GM19043 (cell line): ENCODE data around the gene SGO1.

ENCODE experiments used
- ATAC-seq: cut with Tn5 transposase; IDR thresholded peaks from one replicate; pipeline ENCODE4 v1.9.1; 2021; ENCODE audit warnings: low read depth; ENCODE audit not compliant: unreplicated experiment

SGO1 gene

DNA sequence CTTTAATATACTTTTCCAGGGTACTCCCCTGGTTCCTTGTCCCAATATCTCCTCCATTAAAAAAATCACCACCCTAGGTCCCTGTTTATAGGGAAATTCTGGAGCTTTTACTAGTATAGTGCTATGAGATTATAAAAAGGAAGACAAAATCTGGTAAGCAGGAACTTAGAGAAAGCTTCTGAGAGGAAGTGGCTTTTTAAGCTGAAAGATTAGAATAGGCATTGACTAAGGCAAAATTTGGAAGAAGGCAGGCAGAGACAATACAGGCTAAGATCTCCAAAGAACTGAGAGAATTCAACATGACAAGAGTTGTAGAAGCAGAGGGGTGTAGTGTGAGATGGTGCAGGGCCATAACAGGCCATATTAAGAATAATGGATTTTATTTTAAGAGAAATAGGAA, 25.8 kb downstream of the SGO1 start:
- ATAC-seq, result no peak

GRCh38 chr3:20154928-20155327, 31.1 kb downstream of the SGO1 start:
- ATAC-seq, result no peak

GRCh38 chr3:20154078-20154477, 31.9 kb downstream of the SGO1 start:
- no peak for ATAC-seq

DNA sequence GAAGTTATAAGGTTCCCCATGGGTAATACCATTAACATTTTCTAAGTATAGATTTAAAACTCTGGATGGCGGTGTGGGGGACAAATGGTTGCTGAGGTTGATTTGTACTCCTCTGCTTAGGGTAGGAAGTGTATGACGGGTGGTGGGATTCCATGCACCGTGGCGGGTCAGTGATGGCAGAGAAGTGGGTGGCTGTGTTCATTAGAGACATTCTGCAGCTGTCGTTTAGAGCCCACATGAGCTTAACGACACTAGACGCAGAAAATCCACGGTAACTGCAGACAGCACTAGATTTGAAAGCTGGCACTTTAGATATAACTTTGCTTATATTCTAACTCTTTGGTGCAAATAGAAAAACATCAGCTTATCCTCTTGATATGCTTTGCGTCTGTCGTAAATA, 37.5 kb downstream of the SGO1 start:
- no peak for ATAC-seq

DNA sequence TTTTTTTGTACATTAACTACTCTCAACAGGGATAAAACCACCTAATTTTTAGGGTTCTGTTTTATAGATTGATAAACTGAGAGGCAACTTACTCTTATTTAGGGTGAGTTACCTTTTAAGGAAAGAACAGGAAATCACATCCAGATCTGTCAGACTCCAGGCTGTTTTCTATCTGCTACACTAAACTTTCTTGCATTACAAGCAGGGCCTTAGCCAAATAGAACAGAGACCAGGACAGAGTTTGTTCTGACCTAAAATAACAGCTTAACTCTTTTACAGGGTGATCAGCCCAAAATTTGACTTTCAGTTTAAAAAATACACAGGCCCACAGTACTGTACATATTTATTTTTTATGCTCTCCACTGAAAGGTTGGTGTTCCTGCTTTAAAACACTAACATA, 38.6 kb downstream of the SGO1 start:
- no peak for ATAC-seq

GRCh38 chr3:20146301-20146700, 39.7 kb downstream of the SGO1 start:
- no peak for ATAC-seq

GRCh38 chr3:20145874-20146273, 40.1 kb downstream of the SGO1 start:
- ATAC-seq, result no peak

GRCh38 chr3:20143519-20143918, 42.5 kb downstream of the SGO1 start:
- ATAC-seq, result no peak

DNA sequence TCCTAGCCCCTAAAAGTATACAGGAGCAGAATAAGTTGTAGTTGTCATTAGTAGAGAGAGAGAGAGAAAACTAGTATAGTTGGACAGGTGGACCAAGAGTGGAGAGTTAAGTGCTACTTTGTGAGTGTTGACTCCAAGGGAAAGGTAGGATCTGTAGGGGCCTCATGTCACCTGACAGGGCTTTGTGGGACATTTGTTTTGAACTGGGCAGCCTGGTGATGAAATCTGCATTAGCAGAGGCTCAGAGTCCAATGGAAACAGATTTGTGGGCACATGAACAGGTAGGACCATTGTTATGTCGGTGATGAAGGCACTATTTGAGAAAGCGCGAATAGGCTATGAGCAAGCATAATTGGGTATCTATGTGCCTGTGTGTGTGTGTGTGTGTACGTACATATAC, 43.5 kb downstream of the SGO1 start:
- ATAC-seq, result no peak

GRCh38 chr3:20141851-20142250, 44.2 kb downstream of the SGO1 start:
- ATAC-seq, result no peak

- ATAC-seq, result no peak
Observed at GRCh38 chr3:20141316-20141715, 44.7 kb downstream of the SGO1 start.

DNA sequence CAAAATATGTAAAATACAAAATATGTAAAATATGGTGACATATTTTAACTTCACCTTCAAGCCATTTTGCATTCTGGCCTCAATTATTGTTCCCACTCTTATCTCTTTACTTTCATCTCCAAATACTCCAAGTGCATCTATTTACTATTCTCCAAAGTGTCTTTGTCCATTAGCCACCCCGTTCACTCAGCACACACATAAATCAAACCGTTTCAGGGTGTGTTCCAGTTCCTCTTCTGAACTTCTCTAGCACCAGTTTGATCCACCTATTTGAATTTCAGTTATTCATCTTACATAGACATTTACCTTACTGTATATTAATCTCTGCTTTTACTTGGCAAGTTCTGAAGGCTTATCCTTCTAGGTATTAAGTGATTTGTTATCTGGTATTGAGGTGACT, 45.1 kb downstream of the SGO1 start:
- ATAC-seq, result no peak

- ATAC-seq, result no peak
Observed at GRCh38 chr3:20137647-20138046, 48.4 kb downstream of the SGO1 start.

GRCh38 chr3:20136231-20136630, 49.8 kb downstream of the SGO1 start:
- no peak for ATAC-seq

DNA sequence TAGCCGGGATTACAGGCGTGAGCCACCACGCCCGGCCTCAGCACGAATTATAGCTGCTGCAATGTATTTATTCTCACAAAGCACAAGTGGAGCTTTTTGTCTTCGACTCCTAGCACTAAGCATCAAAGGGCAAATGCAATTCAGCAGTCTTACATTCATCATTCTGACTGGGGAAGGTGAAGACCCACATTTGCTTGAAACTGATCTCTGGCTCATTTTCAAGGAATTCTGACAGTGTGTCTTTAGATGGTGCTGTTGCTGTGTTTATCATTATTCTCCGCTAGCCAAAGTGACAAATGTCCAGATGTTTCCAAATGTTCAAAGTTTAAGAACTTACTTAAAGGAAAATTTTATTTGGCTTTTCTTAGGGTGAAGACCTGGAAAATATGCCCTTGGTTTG, 55.9 kb downstream of the SGO1 start:
- no peak for ATAC-seq

- ATAC-seq, result no peak
Observed at GRCh38 chr3:20128358-20128757, 57.6 kb downstream of the SGO1 start.

GRCh38 chr3:20125897-20126296, 60.1 kb downstream of the SGO1 start:
- peak; percentile 99 for ATAC-seq

DNA sequence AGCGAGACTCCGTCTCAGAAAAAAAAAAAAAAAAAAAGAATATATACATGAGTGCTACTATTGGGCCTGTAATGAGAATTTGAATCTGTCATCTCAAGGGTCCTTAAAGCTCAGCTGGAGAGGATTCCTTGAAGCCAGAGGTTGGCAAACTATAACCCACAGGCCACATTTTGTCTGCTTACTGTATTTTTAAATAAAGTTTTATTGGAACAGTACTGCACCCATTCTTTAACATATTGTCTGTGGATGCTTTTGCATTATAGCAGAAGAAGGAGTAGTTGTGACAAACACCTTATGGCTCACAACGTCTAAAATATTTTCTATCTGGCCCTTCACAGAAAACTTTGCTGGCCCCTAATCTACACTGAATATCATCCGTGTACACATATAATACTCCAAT, 60.7 kb downstream of the SGO1 start:
- no peak for ATAC-seq

DNA sequence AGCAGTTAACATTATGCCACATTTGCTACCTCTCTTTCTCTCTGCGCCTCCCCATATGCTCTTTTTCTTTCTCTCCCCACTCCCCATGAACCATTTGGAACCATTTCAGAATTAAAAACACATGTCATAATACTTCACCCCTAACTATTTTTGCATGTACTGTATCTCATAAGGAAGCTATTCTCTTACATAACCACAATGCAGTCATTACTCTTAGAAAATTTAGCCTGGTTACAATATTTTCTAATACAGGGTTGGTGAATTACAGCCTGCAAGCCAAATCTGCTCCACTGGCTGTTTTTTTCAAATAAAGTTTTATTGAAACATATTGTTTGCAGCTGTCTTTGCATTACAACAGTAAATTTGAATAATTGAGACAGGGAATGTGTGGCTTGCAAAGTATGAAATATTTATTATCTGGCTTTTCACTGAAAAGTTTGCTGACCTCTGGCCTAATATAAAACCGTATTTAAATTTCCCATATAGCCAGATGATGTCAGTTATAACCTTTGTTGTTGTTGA, 62.8 kb downstream of the SGO1 start:
- ATAC-seq, result no peak

- ATAC-seq, result no peak
Observed at GRCh38 chr3:20121088-20121487, 64.9 kb downstream of the SGO1 start.
